Large intestine (tissue), 3 donors: Measurements from ENCODE around the gene SENP8. TPM values are rescaled to one million over a fixed set of nuclear protein-coding genes. Genes with fewer than 3 reads are reported as not detected.
A peak's percentile ranks its signal among the peaks of the same experiment; 100 is the strongest.

Experiments
- DNase-seq, 2 donors: peaks; one replicate each; pipeline versions ENCODE4 v3.0.0 to v3.0.0-alpha.2; 2013
- H3K27ac ChIP-seq: one replicate; pipeline ENCODE4 v1.5.1; 2013; ENCODE audit warnings: low read length
- H3K27me3 ChIP-seq: 2 replicates; pipeline ENCODE4 v1.6.1; 2013; ENCODE audit warnings: low read length; ENCODE audit not compliant: control insufficient read depth, insufficient read depth
- H3K36me3 ChIP-seq: 2 replicates; pipeline ENCODE4 v1.6.1; 2013; ENCODE audit warnings: low read length; ENCODE audit not compliant: control insufficient read depth, insufficient read depth
- H3K4me1 ChIP-seq: one replicate; pipeline ENCODE4 v1.6.1; 2013; ENCODE audit warnings: low read length; ENCODE audit not compliant: control insufficient read depth, insufficient read depth
- H3K4me3 ChIP-seq: one replicate; pipeline ENCODE4 v1.5.1; 2013; ENCODE audit warnings: low read length
- H3K9me3 ChIP-seq: one replicate; pipeline ENCODE4 v1.6.1; 2013; ENCODE audit warnings: mild to moderate bottlenecking, low read depth, low read length, moderate library complexity; ENCODE audit not compliant: control insufficient read depth
- WGBS: methylation state at CpG from one replicate; pipeline ENCODE4 v1.1.5; 2013; ENCODE audit warnings: low lambda C conversion rate; ENCODE audit not compliant: insufficient coverage; 5-methylcytosine and 5-hydroxymethylcytosine counted together
- polyA plus RNA-seq: library from polyadenylated mRNA; unstranded; fragments of 120-200 nt; gene quantifications from one replicate; pipeline ENCODE4 v1.2.1, GENCODE V29; 2013

Gene SENP8
- polyA plus RNA-seq, 1 donor: 3.4 TPM

DNA sequence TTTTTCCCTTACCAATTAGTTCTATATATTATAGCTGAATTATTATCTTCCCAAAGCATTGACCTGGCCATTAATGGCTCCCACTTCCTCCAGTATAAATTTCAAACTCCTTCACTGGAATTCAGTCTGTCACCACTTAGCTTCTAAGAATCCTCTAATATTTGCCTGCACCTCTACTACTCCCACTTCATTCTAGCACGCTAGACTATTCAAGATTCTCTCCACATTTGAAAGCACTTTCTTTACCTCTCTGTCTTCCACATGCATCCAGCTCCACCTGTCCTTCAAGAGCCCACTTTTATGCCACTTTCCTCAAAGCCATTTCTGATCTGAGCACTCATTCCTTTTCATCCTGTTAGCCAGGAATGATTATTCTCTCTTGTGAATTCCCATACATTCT, 15.0 kb downstream of the SENP8 start:
- Histone ChIP-seq H3K36me3 (no peaks in the 10 kb centered on the region), H3K4me1 (no peaks in the 10 kb centered on the region), H3K9me3 (no peaks in the 10 kb centered on the region), H3K4me3 (no peak overlapping the region), H3K27me3 (no peaks in the 10 kb centered on the region), H3K27ac (no peak overlapping the region)
- 88% methylated on average over 1 of the region's 1 CpG for WGBS
- DNase-seq: no peak

- WGBS: no CpG with 5 or more reads among the region's 2 CpGs
- no peaks in the 10 kb centered on the region for H3K9me3 ChIP-seq
- H3K4me3 ChIP-seq: no peak overlapping the region
- H3K27me3 ChIP-seq: no peaks in the 10 kb centered on the region
- H3K36me3 ChIP-seq: no peaks in the 10 kb centered on the region
- no peak overlapping the region for H3K27ac ChIP-seq
- no peaks in the 10 kb centered on the region for H3K4me1 ChIP-seq
- no peak for DNase-seq
Observed at GRCh38 chr15:72135719-72136118, 17.5 kb downstream of the SENP8 start.

- no peak overlapping the region for H3K27ac ChIP-seq
- no peaks in the 10 kb centered on the region for H3K9me3 ChIP-seq
- H3K4me3 ChIP-seq: no peak overlapping the region
- no peak for DNase-seq
- no peaks in the 10 kb centered on the region for H3K36me3 ChIP-seq
- WGBS: 73% methylated on average over 3 of the region's 4 CpGs
- H3K4me1 ChIP-seq: no peaks in the 10 kb centered on the region
- H3K27me3 ChIP-seq: no peaks in the 10 kb centered on the region
Observed at GRCh38 chr15:72136170-72137051, 18.2 kb downstream of the SENP8 start.

- no peak for DNase-seq
- no peak overlapping the region for H3K4me3 ChIP-seq
- H3K4me1 ChIP-seq: no peaks in the 10 kb centered on the region
- H3K27ac ChIP-seq: no peak overlapping the region
- H3K36me3 ChIP-seq: no peaks in the 10 kb centered on the region
- WGBS: no CpG with 5 or more reads among the region's 4 CpGs
- H3K9me3 ChIP-seq: no peaks in the 10 kb centered on the region
- no peaks in the 10 kb centered on the region for H3K27me3 ChIP-seq
Observed at GRCh38 chr15:72139667-72140066, 21.5 kb downstream of the SENP8 start.

DNA sequence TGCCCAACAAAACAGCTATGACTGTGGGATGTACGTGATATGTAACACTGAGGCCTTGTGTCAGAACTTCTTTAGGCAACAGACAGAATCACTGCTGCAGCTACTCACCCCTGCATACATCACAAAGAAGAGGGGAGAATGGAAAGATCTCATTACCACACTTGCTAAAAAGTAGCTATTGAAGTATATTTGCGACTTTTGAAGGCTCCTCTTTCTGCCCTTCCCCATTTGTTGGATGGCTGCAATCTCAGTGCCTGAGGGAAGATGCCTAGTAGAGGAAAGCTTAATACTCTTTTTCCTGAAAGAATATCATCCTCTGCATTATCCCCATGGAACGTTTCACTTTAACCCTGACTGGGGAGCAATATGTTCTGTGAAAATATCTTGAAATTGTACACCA, 21.9 kb downstream of the SENP8 start:
- 50% methylated on average over 1 of the region's 3 CpGs for WGBS
- Histone ChIP-seq H3K9me3 (no peaks in the 10 kb centered on the region), H3K27me3 (no peaks in the 10 kb centered on the region), H3K4me1 (no peaks in the 10 kb centered on the region), H3K36me3 (no peaks in the 10 kb centered on the region), H3K27ac (no peak overlapping the region), H3K4me3 (no peak overlapping the region)
- no peak for DNase-seq

DNA sequence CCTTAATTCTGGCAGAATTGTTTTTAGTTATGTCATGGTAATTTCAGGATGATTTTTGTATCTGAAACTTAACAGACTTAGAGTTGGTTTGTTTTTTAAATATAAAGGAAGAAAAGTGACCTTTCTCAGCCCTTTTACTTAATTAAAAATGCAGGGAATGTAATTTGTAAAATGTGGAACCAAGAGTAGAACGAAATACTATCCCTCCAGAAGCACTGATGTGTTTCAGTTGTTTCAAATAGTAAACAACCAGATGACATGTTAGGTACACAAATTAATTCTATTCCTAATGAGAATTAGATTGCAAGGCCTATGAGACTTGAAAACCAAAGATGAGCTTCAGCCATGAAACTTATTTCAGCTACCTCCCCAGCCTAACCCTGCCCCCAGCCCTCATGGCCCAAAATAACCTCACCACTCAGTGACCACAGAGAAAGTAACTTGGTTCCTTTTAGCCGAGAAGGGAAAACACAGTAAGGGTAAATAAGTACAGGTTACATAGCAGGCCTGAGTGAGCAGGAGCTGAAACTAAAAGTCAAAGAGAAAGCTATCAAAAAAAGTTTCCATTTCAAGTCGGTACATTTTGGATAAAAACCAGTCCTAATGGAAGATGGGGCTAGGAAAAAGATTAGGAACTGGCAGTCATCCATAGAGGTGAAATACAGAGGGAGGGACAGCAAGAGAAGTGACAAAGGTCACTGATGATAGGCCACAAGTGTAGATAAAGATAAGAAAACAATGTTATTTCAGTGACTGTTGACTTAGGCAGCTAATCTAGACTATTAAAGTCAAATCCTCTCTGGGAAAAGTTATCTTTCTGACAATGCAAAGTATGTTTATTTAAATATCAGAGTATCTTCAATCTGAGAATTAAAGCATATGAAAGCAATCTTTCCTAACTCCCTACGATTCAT, 23.2 kb downstream of the SENP8 start:
- Histone ChIP-seq H3K9me3 (no peaks in the 10 kb centered on the region), H3K36me3 (no peaks in the 10 kb centered on the region), H3K27ac (no peak overlapping the region), H3K4me3 (no peak overlapping the region), H3K4me1 (no peaks in the 10 kb centered on the region), H3K27me3 (no peaks in the 10 kb centered on the region)
- DNase-seq: peak in 1 of 2 donors; percentile 35
- 23% methylated on average over 2 of the region's 4 CpGs for WGBS

DNA sequence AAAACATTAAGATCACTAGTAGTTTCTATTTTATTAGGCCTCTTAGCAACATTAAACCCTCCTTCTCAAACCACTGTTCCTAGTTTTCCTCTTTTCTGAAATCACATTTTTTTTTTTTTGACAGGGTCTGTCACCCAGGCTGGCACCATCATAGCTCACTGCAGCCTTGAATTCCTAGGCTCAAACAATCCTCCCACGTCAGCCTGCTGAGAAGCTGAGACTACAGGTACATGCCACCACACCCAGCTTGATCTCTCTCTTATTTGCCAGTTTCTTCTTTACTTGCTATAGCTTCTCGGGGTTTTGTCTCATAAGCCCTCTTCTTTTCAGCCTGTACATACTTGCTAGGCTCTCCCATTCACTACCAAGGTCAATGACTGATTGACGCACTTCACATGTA, 28.0 kb downstream of the SENP8 start:
- Histone ChIP-seq H3K4me3 (no peak overlapping the region), H3K36me3 (no peaks in the 10 kb centered on the region), H3K9me3 (no peaks in the 10 kb centered on the region), H3K4me1 (no peaks in the 10 kb centered on the region), H3K27me3 (no peaks in the 10 kb centered on the region), H3K27ac (no peak overlapping the region)
- WGBS: no CpG with 5 or more reads among the region's 3 CpGs
- no peak for DNase-seq

DNA sequence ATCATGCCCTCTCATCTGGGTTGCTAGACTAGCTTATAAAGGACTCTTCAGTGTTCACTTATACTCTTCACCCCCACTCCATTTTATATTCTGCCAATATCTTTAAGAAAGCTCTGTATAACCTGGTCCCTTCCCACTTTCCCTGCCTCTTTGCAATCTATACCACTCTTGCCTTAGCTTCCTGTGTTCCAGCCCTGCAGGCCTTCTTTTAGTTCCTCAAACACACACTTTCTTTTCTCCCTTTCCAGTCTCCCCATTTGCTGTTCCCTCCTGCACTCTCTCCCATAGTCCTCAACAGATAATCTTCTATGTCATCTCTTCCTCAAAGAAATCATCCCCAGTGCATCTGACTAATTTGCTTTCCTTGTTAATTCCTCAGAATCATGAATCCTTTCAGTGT, 28.7 kb downstream of the SENP8 start:
- Histone ChIP-seq H3K27ac (no peak overlapping the region), H3K27me3 (no peaks in the 10 kb centered on the region), H3K36me3 (no peaks in the 10 kb centered on the region), H3K9me3 (no peaks in the 10 kb centered on the region), H3K4me1 (no peaks in the 10 kb centered on the region), H3K4me3 (no peak overlapping the region)
- no peak for DNase-seq

- Histone ChIP-seq H3K4me1 (no peaks in the 10 kb centered on the region), H3K9me3 (no peaks in the 10 kb centered on the region), H3K36me3 (no peaks in the 10 kb centered on the region), H3K27me3 (no peaks in the 10 kb centered on the region), H3K4me3 (no peak overlapping the region), H3K27ac (no peak overlapping the region)
- DNase-seq: no peak
- WGBS: 100% methylated on average over 2 of the region's 2 CpGs
Observed at GRCh38 chr15:72147418-72147817, 29.2 kb downstream of the SENP8 start.

DNA sequence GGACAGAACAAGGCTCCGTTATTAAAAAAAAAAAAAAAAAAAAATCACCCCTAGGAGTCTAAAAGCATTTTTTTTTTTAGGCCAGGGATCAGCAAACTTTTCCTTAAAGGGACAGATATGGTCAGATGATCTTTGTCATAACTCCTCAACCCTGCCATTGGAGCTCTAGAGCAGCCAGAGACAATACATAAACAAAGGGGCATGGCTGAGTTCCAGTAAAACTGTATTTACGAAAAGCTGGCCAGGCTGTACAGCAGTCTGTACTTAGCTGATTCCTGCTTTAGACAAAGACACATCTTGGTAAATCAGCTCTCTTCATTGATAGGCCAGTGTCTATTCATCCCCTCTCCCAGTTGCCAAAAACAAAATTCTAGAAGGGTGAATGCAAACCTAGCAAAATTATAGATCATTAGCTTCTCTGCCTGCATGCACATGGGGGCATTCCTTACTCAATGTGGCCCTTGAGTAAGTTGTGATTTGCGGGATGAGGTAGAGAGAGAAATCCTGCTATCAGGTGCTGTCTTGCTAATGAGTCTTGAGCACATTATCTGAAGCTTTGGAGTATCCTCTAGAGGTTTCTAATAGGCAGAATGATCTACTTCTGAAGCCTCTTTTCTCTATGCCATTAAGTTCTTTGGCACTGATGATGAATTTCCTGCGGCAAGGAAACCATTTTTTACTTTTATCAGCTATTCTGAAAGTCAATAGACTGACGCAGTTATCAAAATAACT, 35.2 kb downstream of the SENP8 start:
- Histone ChIP-seq H3K4me1 (peaks cover 8% of the 10 kb centered on the region), H3K9me3 (no peaks in the 10 kb centered on the region), H3K36me3 (no peaks in the 10 kb centered on the region), H3K27ac (no peak overlapping the region), H3K4me3 (no peak overlapping the region), H3K27me3 (no peaks in the 10 kb centered on the region)
- no peak for DNase-seq
- 100% methylated on average over 1 of the region's 5 CpGs for WGBS
